Cardiac fibroblast (primary cell): Measurements from ENCODE around the gene KDM2A.

Experiments used
- DNase-seq, 2 donors: peaks; one replicate each; pipeline versions ENCODE4 v3.0.0 to v3.0.0-alpha.2; 2010; ENCODE audit warnings: low read depth in 2 of 2
- H3K4me3 ChIP-seq, 2 donors: replicated peaks in 1 of 2; 1 replicate in 1 of 2; 2 replicates in 1 of 2; pipeline ENCODE4 v1.5.1; 2011; ENCODE audit warnings: low read depth in 2 of 2, low read length in 2 of 2, mild to moderate bottlenecking in 2 of 2, moderate library complexity in 1 of 2
- TF ChIP-seq, protein P1 (sequence below): IDR thresholded peaks from one replicate; pipeline ENCODE4 v1.5.1; 2011; ENCODE audit warnings: low read depth, mild to moderate bottlenecking, low read length, inconsistent platforms

KDM2A gene

DNA sequence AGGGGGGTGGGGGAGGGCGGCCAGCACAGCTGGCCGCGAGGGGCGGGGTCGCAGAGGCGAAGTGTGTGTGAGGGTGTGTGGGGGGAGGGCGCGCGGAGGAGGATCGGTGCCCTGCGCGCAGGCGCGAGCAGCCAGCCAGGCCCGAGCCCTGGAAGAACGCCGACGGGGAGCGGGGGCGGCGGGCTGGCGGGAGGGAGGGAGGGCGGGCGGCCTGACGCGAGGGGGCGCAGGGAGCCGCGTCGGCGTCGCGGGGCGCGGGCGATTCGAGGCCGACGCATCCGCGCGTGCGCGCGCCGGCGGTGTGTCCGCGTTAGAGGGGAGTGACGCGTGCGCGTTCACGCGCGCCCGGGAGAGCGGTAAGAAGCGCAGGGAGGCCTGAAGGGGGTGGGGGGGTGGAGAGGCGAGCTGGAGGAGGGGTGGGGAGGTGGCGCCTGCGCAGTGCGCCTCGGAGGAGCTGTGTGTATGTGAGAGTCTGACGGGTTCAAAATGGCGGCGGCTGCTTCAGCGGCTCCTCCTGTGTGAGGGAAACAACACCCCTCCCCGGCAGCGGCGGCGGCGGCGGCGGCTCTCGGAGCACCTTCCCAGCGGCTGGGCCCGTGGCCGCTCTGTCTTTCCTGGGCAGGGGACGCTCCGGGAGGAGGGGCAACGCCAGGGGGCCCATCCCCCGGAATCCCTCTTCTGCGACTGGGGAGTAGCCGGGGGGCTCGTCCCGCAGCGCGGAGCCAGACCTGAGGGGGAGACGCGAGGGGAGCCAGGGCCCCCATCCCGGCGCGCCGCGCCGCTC, at the start of gene KDM2A:
KDM2A (plus strand) TSS at position 463 of the 784 bp plus-strand sequence. CDS start 2,054 bp downstream, outside the sequence.
- peak; percentile 99 for DNase-seq
- TF ChIP-seq, protein P1, sequence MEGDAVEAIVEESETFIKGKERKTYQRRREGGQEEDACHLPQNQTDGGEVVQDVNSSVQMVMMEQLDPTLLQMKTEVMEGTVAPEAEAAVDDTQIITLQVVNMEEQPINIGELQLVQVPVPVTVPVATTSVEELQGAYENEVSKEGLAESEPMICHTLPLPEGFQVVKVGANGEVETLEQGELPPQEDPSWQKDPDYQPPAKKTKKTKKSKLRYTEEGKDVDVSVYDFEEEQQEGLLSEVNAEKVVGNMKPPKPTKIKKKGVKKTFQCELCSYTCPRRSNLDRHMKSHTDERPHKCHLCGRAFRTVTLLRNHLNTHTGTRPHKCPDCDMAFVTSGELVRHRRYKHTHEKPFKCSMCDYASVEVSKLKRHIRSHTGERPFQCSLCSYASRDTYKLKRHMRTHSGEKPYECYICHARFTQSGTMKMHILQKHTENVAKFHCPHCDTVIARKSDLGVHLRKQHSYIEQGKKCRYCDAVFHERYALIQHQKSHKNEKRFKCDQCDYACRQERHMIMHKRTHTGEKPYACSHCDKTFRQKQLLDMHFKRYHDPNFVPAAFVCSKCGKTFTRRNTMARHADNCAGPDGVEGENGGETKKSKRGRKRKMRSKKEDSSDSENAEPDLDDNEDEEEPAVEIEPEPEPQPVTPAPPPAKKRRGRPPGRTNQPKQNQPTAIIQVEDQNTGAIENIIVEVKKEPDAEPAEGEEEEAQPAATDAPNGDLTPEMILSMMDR: no peak
- H3K4me3 ChIP-seq: peak within 1 kb of the TSS; percentile 85 to 96

DNA sequence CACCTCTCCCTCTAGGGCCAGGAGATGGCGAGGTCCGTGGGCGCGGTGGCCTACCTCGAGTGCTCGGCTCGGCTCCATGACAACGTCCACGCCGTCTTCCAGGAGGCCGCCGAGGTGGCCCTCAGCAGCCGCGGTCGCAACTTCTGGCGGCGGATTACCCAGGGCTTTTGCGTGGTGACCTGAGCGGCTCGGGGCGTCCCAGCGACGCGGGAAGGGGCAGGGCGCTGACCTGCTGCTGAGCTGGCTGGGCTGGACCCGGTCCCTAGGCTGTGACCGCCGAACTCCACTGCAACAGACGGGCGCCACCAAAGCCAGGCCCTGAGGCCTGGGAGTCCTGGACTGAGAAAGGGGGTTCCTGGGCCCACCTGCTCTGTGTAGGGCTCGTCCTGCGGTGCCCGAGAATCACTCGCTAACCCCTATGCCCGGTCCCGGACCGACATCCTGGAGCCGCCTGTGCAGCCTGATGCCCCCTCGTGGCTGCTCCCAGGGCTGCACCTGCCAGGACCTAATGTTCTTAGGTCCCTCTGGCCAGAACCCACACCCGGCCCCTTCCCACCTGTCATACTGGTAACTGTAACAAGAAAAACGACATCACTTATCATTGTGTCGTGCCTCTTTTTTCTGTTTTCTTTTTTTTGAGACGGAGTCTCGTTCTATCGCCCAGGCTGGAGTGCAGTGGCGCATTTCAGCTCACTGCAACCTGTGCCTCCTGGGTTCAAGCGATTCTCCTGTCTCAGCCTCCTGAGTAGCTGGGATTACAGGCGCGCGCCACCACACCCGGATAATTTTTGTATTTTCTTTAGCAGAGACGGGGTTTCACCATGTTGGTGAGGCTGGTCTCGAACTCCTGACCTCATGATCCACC, 47.4 kb upstream of the KDM2A start:
- DNase-seq: peak; percentile 81 to 83
- peak overlapping the region; percentile 11 to 46 for H3K4me3 ChIP-seq
- TF ChIP-seq, protein P1: peak; percentile 98

GRCh38 chr11:67072295-67072694, 46.8 kb upstream of the KDM2A start:
- DNase-seq: no peak
- TF ChIP-seq, protein P1: no peak
- no peak overlapping the region for H3K4me3 ChIP-seq

DNA sequence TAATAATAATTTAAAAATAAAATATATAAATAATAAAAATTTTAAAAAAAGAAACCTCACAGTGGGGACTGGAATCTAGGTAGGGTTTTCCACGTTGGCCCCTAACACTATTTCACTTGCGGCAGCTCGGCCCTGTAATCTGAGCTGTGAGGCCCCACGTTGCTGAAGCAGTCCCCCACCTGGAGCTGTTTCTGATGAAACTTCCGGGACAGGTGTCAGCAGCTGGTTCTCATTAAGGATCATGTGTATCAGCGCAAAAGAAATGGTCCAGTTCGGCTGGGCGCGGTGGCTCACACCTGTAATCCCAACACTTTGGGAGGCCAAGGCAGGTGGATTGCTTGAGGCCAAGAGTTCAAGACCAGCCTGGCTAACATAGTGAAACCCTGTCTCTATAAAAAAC, 45.2 kb upstream of the KDM2A start:
- no peak for DNase-seq
- H3K4me3 ChIP-seq: no peak overlapping the region
- TF ChIP-seq, protein P1: no peak

DNA sequence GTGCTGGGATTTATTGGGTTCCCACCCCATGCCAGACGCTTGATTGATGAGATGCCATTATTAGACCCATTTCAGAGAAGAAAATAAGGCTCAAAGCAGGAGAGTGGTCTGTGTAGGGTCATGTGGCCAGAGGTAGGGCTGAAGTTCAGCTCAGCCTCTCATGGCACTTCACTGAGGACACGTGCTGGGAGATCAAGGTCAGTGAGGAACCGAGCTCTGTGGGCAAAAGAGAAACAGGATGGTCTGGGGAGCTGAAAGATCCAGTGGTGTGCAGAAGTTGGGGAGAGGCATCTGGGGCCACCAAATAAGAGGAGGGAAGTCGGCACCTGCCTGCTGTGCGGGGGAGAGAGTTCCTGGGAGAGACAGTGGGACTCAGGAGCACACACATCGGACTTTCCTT, 42.9 kb upstream of the KDM2A start:
- H3K4me3 ChIP-seq: no peak overlapping the region
- no peak for DNase-seq
- TF ChIP-seq, protein P1: no peak

GRCh38 chr11:67079065-67079705, 39.9 kb upstream of the KDM2A start:
- H3K4me3 ChIP-seq: no peak overlapping the region
- no peak for DNase-seq
- TF ChIP-seq, protein P1: no peak
